Activated CD4-positive, alpha-beta memory T cell treated with anti-CD3 and anti-CD28 coated beads for 36 hours (primary cell): ENCODE results near the gene RNF19B. TPM values are rescaled to one million over a fixed set of nuclear protein-coding genes. Genes with fewer than 3 reads are reported as not detected.

ENCODE experiments used
- CTCF ChIA-PET: fragments of 350-600 bp; sonication (Branson Sonifier 250); formaldehyde crosslinking; loops from one replicate; lab custom pipeline; 2021; ENCODE audit warnings: antibody characterized with exemption, inconsistent platforms; lab: Charles Lee
- POLR2A ChIA-PET: fragments of 350-600 bp; sonication (Branson Sonifier 250); formaldehyde crosslinking; loops from one replicate; lab custom pipeline; 2021; ENCODE audit warnings: antibody characterized with exemption; lab: Charles Lee
- DNase-seq: peaks from one replicate; pipeline ENCODE4 v3.0.0-alpha.2; 2020
- H3K27ac Mint-ChIP-seq: one replicate; pipeline ENCODE4 v1.8.0; 2021; ENCODE audit warnings: mixed read lengths
- H3K27me3 Mint-ChIP-seq: one replicate; pipeline ENCODE4 v1.8.0; 2021; ENCODE audit warnings: mixed read lengths
- H3K36me3 Mint-ChIP-seq: one replicate; pipeline ENCODE4 v1.8.0; 2021; ENCODE audit warnings: mixed read lengths
- H3K4me1 Mint-ChIP-seq: one replicate; pipeline ENCODE4 v1.8.0; 2021; ENCODE audit warnings: low read depth, mixed read lengths
- H3K4me3 Mint-ChIP-seq: one replicate; pipeline ENCODE4 v1.8.0; 2021; ENCODE audit warnings: mild to moderate bottlenecking, mixed read lengths
- H3K9me3 Mint-ChIP-seq: one replicate; pipeline ENCODE4 v1.8.0; 2021; ENCODE audit warnings: mixed read lengths
- intact Hi-C: fragments of 100-400 bp; cut with micrococcal nuclease; formaldehyde crosslinking; loops from one replicate; pipeline ENCODE4 v1.15.1; 2023
- total RNA-seq, 2 experiments: library from RNA; stranded (reverse); gene quantifications; one replicate each; pipeline ENCODE4 v1.2.3, GENCODE V29; 2021

The RNF19B gene, protein sequence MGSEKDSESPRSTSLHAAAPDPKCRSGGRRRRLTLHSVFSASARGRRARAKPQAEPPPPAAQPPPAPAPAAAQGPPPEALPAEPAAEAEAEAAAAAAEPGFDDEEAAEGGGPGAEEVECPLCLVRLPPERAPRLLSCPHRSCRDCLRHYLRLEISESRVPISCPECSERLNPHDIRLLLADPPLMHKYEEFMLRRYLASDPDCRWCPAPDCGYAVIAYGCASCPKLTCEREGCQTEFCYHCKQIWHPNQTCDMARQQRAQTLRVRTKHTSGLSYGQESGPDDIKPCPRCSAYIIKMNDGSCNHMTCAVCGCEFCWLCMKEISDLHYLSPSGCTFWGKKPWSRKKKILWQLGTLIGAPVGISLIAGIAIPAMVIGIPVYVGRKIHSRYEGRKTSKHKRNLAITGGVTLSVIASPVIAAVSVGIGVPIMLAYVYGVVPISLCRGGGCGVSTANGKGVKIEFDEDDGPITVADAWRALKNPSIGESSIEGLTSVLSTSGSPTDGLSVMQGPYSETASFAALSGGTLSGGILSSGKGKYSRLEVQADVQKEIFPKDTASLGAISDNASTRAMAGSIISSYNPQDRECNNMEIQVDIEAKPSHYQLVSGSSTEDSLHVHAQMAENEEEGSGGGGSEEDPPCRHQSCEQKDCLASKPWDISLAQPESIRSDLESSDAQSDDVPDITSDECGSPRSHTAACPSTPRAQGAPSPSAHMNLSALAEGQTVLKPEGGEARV
- total RNA-seq: 10 to 100 TPM; 72.4 to 72.8 TPM

DNA sequence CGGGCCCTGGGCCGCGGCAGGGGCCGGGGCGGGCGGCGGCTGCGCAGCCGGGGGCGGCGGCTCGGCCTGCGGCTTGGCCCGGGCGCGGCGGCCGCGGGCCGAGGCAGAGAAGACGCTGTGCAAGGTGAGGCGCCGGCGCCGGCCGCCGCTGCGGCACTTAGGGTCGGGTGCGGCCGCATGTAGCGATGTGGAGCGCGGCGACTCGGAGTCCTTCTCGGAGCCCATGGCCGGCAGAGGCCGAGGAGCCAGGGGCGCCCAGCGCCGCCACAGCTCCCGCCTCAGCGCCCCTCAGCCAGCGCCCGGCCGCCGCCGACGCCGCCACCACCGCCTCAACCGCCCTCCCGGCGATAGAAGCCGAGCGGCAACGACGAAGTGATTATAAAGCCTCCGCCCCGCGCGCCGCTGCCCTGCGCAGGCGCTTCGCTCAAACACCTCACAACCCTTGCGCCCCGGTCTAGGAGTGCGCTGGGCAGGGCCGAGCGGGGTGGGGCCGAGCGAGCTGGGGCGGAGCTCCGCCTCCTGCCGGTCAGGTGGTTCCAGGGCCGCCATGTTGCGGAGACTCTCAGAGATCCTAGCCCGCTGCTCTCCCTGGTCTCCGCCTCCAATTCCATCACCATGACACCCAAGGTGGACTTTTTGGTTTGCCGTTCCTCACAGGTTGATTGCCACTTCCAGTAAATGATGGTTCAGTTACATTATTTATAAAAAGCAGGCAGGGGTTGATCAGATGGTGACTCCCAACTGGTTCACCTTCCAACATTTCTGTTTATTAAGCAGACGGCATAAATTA is at the start of gene RNF19B:
RNF19B (minus strand) TSS at position 349 of the 790 bp plus-strand sequence; CDS start at position 225, 124 bp downstream.
- Mint-ChIP-seq H3K27me3 (no peaks in the 10 kb centered on the region), H3K4me3 (peak within 1 kb of the TSS; percentile 83), H3K36me3 (peaks cover 11% of the 10 kb centered on the region), H3K27ac (peak within 1 kb of the TSS; percentile 80), H3K4me1 (peaks cover 61% of the 10 kb centered on the region), H3K9me3 (no peaks in the 10 kb centered on the region)
- CTCF ChIA-PET: interaction anchor here (0.6 to 4.0 kb wide), 5 partner anchors 16 to 162 kb away, joined by 3 to 17 read pairs (median 4); no protein-coding TSS in a partner anchor
- intact Hi-C loops: loop anchor here (1.0 kb wide), 3 partner anchors 17 to 147 kb away; partner anchors contain the start of genes S100PBP and YARS1
- POLR2A ChIA-PET: interaction anchor here (0.8 to 3.4 kb wide), 12 partner anchors 16 to 163 kb away, joined by 3 to 39 read pairs (median 9); no protein-coding TSS in a partner anchor
- peak; percentile 98 for DNase-seq

- intact Hi-C loops: no loop called here
- Mint-ChIP-seq H3K27me3 (no peaks in the 10 kb centered on the region), H3K4me1 (peaks cover 20% of the 10 kb centered on the region), H3K27ac (no peak overlapping the region), H3K9me3 (no peaks in the 10 kb centered on the region), H3K36me3 (peaks cover 69% of the 10 kb centered on the region), H3K4me3 (no peak overlapping the region)
- ChIA-PET POLR2A (no interaction called here), CTCF (interaction anchor here (1.8 to 2.1 kb wide), 2 partner anchors 43 to 80 kb away, joined by 4 to 5 read pairs; no protein-coding TSS in a partner anchor)
- no peak for DNase-seq
Measured at GRCh38 chr1:33013791-33014190, 49.2 kb upstream of the RNF19B start.

- POLR2A ChIA-PET: no interaction called here
- Mint-ChIP-seq H3K36me3 (peaks cover 63% of the 10 kb centered on the region), H3K9me3 (no peaks in the 10 kb centered on the region)
Measured at GRCh38 chr1:33012165-33012564, 47.6 kb upstream of the RNF19B start.

GRCh38 chr1:33010932-33011731 is 46.5 kb upstream of the RNF19B start:
- Mint-ChIP-seq H3K27ac (no peak overlapping the region), H3K4me3 (no peak overlapping the region), H3K9me3 (no peaks in the 10 kb centered on the region), H3K4me1 (peaks cover 15% of the 10 kb centered on the region), H3K27me3 (no peaks in the 10 kb centered on the region), H3K36me3 (peaks cover 68% of the 10 kb centered on the region)
- no peak for DNase-seq
- ChIA-PET POLR2A (no interaction called here), CTCF (no interaction called here)
- intact Hi-C loops: no loop called here

More at GRCh38 chr1:33012165-33012564, 47.6 kb upstream of the RNF19B start:
- no peak overlapping the region for H3K27ac Mint-ChIP-seq
- CTCF ChIA-PET: no interaction called here
- no peaks in the 10 kb centered on the region for H3K27me3 Mint-ChIP-seq
- H3K4me3 Mint-ChIP-seq: no peak overlapping the region
- intact Hi-C loops: no loop called here
- DNase-seq: no peak
- peaks cover 10% of the 10 kb centered on the region for H3K4me1 Mint-ChIP-seq

GRCh38 chr1:33009561-33009960 is 45.0 kb upstream of the RNF19B start:
- intact Hi-C loops: no loop called here
- H3K27ac Mint-ChIP-seq: no peak overlapping the region
- no peaks in the 10 kb centered on the region for H3K9me3 Mint-ChIP-seq
- peaks cover 63% of the 10 kb centered on the region for H3K36me3 Mint-ChIP-seq
- no peak overlapping the region for H3K4me3 Mint-ChIP-seq
- DNase-seq: no peak
- H3K27me3 Mint-ChIP-seq: no peaks in the 10 kb centered on the region
- ChIA-PET CTCF (interaction anchor here (0.7 to 1.8 kb wide), 3 partner anchors 46 to 1330 kb away, joined by 3 to 13 read pairs (median 7); no protein-coding TSS in a partner anchor), POLR2A (interaction anchor here (1.5 kb wide), 1 partner anchor 29 kb away, joined by 4 read pairs; no protein-coding TSS in a partner anchor)
- peaks cover 29% of the 10 kb centered on the region for H3K4me1 Mint-ChIP-seq

- DNase-seq: no peak
- Mint-ChIP-seq H3K4me3 (no peak overlapping the region), H3K4me1 (peaks cover 35% of the 10 kb centered on the region), H3K36me3 (peaks cover 57% of the 10 kb centered on the region), H3K27ac (no peak overlapping the region), H3K9me3 (no peaks in the 10 kb centered on the region), H3K27me3 (no peaks in the 10 kb centered on the region)
- intact Hi-C loops: no loop called here
- ChIA-PET CTCF (interaction anchor here (1.3 to 1.8 kb wide), 4 partner anchors 47 to 76 kb away, joined by 5 to 14 read pairs (median 10); no protein-coding TSS in a partner anchor), POLR2A (interaction anchor here (0.6 to 1.5 kb wide), 3 partner anchors 22 to 106 kb away, joined by 3 to 4 read pairs (median 3); no protein-coding TSS in a partner anchor)
Measured at GRCh38 chr1:33008051-33008914, 43.7 kb upstream of the RNF19B start.

- peaks cover 53% of the 10 kb centered on the region for H3K36me3 Mint-ChIP-seq
- H3K27ac Mint-ChIP-seq: no peak overlapping the region
- no peak overlapping the region for H3K4me3 Mint-ChIP-seq
- no peaks in the 10 kb centered on the region for H3K27me3 Mint-ChIP-seq
- intact Hi-C loops: no loop called here
- CTCF ChIA-PET: interaction anchor here (0.5 to 1.5 kb wide), 8 partner anchors 11 to 75 kb away, joined by 3 to 14 read pairs (median 4); no protein-coding TSS in a partner anchor
- peak; percentile 40 for DNase-seq
- H3K4me1 Mint-ChIP-seq: peaks cover 41% of the 10 kb centered on the region
- H3K9me3 Mint-ChIP-seq: no peaks in the 10 kb centered on the region
- POLR2A ChIA-PET: interaction anchor here (0.5 to 2.1 kb wide), 2 partner anchors 23 to 43 kb away, joined by 3 to 12 read pairs; partner anchors contain the start of gene RNF19B
Measured at GRCh38 chr1:33007190-33008050, 42.8 kb upstream of the RNF19B start.

GRCh38 chr1:33005838-33006421 is 41.3 kb upstream of the RNF19B start:
- H3K4me1 Mint-ChIP-seq: peaks cover 40% of the 10 kb centered on the region
- H3K27ac Mint-ChIP-seq: peak overlapping the region; percentile 82
- H3K27me3 Mint-ChIP-seq: no peaks in the 10 kb centered on the region
- ChIA-PET POLR2A (interaction anchor here (1.0 to 2.1 kb wide), 6 partner anchors 12 to 52 kb away, joined by 3 to 12 read pairs (median 5); partner anchors contain the start of gene RNF19B), CTCF (interaction anchor here (0.9 to 2.0 kb wide), 6 partner anchors 16 to 130 kb away, joined by 3 to 18 read pairs (median 4); no protein-coding TSS in a partner anchor)
- H3K36me3 Mint-ChIP-seq: peaks cover 40% of the 10 kb centered on the region
- intact Hi-C loops: no loop called here
- H3K4me3 Mint-ChIP-seq: no peak overlapping the region
- DNase-seq: no peak
- H3K9me3 Mint-ChIP-seq: no peaks in the 10 kb centered on the region
